IPS-20b (cell line): ENCODE data around the gene AKR7A2.
A peak's percentile ranks its signal among the peaks of the same experiment; 100 is the strongest.
"Not testable (repeated sequence)": the region's sequence is repeated elsewhere in the genome, so short reads cannot be mapped to it uniquely, and the experiment has no call there.

Experiments used
- H3K27ac ChIP-seq: one replicate; pipeline ENCODE4 v1.5.1; 2013; ENCODE audit warnings: low read length
- H3K27me3 ChIP-seq: 2 replicates; pipeline ENCODE4 v1.6.1; 2013; ENCODE audit warnings: mild to moderate bottlenecking, low read length, inconsistent platforms; ENCODE audit not compliant: insufficient read depth
- H3K36me3 ChIP-seq: 2 replicates; pipeline ENCODE4 v1.6.1; 2013; ENCODE audit warnings: low read depth, mild to moderate bottlenecking, inconsistent platforms, low read length, moderate library complexity; ENCODE audit not compliant: insufficient read depth
- H3K4me1 ChIP-seq: 2 replicates; pipeline ENCODE4 v1.6.1; 2013; ENCODE audit warnings: mild to moderate bottlenecking, control low read depth, inconsistent platforms, low read length, moderate library complexity; ENCODE audit not compliant: insufficient read depth
- H3K4me3 ChIP-seq: 2 replicates; pipeline ENCODE4 v1.5.1; 2013; ENCODE audit warnings: mild to moderate bottlenecking, low read length, inconsistent platforms
- H3K9ac ChIP-seq: 2 replicates; pipeline ENCODE4 v1.6.1; 2013; ENCODE audit warnings: low read depth, mild to moderate bottlenecking, inconsistent platforms, low read length, moderate library complexity
- H3K9me3 ChIP-seq: 2 replicates; pipeline ENCODE4 v1.6.1; 2013; ENCODE audit warnings: mild to moderate bottlenecking, low read depth, low read length, inconsistent platforms; ENCODE audit not compliant: insufficient read depth

AKR7A2 gene

DNA sequence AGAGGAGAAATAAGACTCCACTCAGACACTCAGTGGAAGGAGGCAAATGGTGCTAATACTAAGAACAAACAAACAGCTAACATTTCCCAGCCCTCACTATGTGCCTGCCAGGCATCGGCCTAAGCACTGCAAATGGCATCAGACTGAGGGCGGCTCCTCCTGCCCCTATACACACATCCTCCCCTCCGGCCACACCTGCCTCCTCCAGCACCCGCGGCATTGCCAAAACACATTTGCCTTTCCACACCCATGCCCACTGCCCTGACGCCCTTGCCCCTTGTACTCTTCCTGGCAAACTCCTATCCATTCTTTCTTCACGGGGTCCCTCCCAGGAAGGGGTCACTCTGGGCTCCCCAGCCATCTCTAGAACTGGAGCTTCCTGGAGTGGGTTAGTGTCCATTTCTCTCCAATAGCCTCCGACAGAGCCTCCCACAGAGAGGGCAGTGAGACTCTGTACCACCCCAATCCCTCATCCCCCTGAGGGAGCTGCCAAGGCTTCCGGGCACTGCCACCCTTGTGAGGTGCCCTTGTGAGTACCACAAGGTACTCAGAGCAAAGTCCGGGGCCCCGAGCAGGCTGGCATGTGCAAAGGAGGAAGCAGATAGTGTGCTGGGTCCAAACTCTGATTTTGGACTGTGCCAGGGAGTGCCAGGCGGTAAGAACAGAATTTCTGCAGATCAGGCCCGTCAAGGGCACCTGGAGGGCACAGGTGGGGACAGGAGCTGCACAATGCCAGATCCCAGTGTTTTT, 24.3 kb downstream of the AKR7A2 start:
- Histone ChIP-seq H3K36me3 (no peaks in the 10 kb centered on the region), H3K9ac (no peak overlapping the region), H3K4me3 (no peak overlapping the region), H3K27me3 (peaks cover 31% of the 10 kb centered on the region), H3K4me1 (no peaks in the 10 kb centered on the region; the same call in 1 of the 2 replicates), H3K27ac (no peak overlapping the region), H3K9me3 (peaks cover 2% of the 10 kb centered on the region; the same call in 1 of the 2 replicates)

DNA sequence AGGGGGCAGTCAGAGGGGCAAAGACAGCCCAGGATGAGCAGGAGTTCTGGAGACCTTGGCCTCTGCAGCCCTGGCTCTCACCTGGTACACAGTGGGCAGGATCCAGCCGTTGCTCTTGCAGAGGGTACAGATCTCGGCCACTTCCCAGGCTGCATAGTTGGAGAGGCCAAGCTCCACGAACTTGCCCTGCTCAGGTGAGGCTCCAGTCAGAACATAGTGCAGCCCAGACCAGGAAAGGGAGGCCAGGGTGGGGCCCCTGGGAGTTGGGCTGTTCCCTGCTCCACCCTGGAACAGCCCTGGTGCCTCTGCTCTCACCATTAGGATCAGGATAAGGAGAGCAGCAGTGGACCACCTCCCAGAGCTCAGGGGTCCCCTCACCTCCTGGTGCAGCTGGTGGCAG, 26.1 kb downstream of the AKR7A2 start:
- H3K36me3 ChIP-seq, H3K9ac ChIP-seq, H3K9me3 ChIP-seq, H3K4me3 ChIP-seq, H3K27ac ChIP-seq, H3K4me1 ChIP-seq: not testable (repeated sequence)
- H3K27me3 ChIP-seq, result peaks cover 31% of the 10 kb centered on the region

DNA sequence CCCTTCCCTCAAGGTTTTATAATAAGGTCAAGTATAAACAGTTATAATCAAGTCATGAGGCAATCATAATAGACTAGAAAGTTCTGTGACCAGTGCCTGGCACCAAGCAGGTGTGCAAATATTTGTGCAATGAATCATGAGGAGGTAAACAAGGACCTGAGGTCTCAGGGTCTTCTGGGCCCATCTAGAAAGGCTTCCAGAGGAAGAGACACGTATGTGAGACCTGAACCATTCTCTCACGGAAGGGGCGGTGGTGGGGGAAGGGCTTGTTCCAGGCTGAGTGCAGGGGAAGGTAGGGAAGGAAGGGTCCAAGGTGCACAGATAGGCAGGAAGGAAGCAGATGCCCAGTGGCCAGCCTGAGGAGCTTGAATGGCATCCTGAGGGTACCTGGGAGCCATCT, 26.6 kb downstream of the AKR7A2 start:
- H3K36me3 ChIP-seq, H3K9ac ChIP-seq, H3K9me3 ChIP-seq, H3K4me1 ChIP-seq, H3K27ac ChIP-seq, H3K4me3 ChIP-seq: not testable (repeated sequence)
- H3K27me3 ChIP-seq, result peaks cover 30% of the 10 kb centered on the region

DNA sequence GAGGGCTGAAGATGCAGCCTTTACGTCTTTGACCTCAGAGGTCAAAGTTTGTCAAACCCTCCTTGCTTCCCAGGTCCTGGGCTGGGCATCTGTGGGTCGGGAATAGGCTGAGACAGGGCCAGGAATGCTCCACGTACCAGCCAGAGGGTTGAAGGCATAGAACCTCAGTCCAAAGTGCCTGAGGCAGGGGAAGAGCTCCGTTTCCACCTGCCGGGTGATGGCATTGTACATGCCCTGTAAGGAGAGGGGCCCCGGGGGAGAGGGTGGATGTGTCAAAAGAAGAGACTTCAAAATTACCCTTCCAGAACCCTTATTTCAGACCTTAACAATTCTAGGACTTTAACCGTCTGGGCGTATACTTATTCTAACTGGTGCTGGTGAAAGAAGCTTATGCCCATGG, 27.1 kb downstream of the AKR7A2 start:
- Histone ChIP-seq H3K9ac (no peak overlapping the region), H3K27me3 (peaks cover 25% of the 10 kb centered on the region), H3K9me3 (no peaks in the 10 kb centered on the region), H3K4me1 (no peaks in the 10 kb centered on the region; the same call in 1 of the 2 replicates), H3K27ac (no peak overlapping the region), H3K4me3 (no peak overlapping the region), H3K36me3 (no peaks in the 10 kb centered on the region)

DNA sequence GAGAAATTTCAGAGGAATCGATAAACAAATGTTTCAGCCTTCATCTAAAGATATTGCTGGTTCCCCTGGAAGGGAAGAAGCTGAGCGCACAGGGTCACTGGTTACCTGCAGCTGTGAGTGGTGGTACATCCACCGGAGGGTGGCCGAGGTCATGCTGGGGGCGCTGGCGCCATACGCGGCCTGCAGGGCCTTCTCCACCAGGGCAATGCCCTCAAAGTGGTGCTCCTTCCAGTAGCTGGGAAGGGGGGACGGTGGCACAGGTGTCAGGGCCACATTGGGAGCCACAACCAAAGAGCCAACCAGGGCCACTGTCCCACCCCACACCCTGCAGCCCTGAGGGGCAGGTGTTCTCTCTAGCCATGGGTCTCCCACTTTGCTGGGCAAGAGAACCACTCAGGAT, 28.1 kb downstream of the AKR7A2 start:
- no peak overlapping the region for H3K27ac ChIP-seq
- peaks cover 15% of the 10 kb centered on the region for H3K27me3 ChIP-seq
- no peaks in the 10 kb centered on the region; the same call in 1 of the 2 replicates for H3K4me1 ChIP-seq
- H3K36me3 ChIP-seq, result no peaks in the 10 kb centered on the region
- no peak overlapping the region for H3K9ac ChIP-seq
- H3K4me3 ChIP-seq, result no peak overlapping the region
- no peaks in the 10 kb centered on the region for H3K9me3 ChIP-seq

DNA sequence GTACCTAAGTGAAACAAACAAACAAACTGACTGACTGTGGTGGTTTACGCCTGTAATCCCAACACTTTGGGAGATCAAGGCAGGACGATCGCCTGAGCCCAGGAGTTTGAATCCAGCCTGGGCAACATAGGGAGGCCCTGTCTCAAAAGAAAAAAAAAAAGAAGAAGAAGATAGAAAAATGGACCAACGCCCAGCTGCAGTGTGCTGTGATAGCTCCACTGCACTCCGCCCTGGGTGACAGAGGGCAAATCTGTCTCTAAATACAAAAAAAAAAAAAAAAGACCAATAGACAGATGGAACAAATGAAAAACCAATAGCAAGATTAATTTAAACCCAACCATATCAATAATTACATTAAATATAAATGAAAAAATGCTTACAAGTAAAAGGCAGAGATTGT, 37.3 kb downstream of the AKR7A2 start:
- no peaks in the 10 kb centered on the region for H3K36me3 ChIP-seq
- peaks cover 18% of the 10 kb centered on the region; the same call in 1 of the 2 replicates for H3K27me3 ChIP-seq
- no peaks in the 10 kb centered on the region for H3K4me1 ChIP-seq

DNA sequence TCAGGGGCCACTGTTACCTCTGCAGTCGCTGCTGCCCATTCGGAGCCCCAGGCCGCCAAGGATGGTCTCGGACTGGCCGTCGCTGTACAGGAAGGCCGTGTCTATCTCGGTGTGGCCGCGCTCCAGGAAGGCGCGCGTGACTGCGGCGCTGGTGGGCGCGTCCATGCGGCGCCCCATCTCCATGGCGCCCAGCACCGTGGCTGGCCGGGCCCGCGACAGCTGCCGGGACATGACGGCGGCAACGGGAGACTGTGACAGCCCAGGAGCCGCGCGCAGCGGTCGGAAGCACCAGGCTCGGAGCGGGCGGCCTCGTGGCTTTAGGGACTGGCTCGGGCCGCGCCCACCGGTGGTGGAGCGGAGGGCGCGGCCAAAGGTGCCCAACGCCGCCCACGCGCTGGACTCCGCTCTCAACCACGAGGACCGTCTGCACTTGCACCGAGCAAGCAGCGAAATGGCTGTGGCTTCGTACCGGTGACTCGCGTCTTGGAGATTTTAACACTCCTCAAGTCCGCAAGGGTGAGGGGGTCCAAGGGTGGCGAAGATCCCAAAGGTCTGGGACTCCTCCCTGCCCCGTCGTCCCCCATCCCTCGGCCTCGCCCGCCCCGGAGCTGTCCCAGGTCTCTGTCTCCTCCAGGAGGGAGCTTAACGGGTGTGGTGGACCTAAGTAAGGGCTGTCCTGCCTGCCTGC, 38.0 kb downstream of the AKR7A2 start:
- H3K9ac ChIP-seq, H3K4me1 ChIP-seq, H3K9me3 ChIP-seq, H3K36me3 ChIP-seq, H3K27ac ChIP-seq: not testable (repeated sequence)
- peaks cover 18% of the 10 kb centered on the region; the same call in 1 of the 2 replicates for H3K27me3 ChIP-seq
- peak overlapping the region; percentile 37; the same call in 1 of the 2 replicates for H3K4me3 ChIP-seq

More for the DNA sequence above, 37.3 kb downstream of the AKR7A2 start:
- Histone ChIP-seq H3K27ac (no peak overlapping the region), H3K9me3 (no peaks in the 10 kb centered on the region), H3K4me3 (no peak overlapping the region), H3K9ac (no peak overlapping the region)

DNA sequence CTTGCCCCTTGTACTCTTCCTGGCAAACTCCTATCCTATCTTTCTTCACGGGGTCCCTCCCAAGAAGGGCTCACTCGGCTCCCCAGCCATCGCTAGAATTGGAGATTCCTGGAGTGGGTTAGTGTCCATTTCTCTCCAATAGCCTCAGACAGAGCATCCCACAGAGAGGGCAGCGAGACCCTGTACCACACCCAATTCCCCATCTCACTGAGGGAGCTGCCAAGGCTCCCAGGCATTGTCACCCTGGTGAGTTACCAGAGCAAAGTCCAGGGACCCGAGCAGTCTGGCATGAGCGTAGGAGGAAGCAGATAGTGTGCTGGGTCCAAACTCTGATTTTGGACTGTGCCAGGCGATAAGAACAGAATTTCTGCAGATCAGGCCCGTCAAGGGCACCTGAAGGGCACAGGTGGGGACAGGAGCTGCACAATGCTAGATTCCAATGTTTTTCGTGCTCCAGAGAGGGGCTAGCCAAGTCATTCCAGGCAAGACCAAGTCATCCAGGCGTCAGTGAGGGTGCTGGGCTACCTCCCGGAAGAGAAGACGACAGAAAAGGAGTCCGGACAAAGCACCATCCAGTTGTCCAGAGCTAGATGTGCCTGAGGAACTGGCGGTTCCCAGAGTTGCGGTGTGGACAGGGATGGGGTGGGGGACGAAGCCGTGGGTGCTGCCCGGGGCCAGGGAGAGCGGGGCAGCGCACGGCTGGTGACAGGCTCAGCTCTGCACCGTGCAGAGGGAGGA, 38.7 kb downstream of the AKR7A2 start:
- no peaks in the 10 kb centered on the region for H3K36me3 ChIP-seq
- H3K9ac ChIP-seq, result no peak overlapping the region
- H3K4me3 ChIP-seq, result no peak overlapping the region

DNA sequence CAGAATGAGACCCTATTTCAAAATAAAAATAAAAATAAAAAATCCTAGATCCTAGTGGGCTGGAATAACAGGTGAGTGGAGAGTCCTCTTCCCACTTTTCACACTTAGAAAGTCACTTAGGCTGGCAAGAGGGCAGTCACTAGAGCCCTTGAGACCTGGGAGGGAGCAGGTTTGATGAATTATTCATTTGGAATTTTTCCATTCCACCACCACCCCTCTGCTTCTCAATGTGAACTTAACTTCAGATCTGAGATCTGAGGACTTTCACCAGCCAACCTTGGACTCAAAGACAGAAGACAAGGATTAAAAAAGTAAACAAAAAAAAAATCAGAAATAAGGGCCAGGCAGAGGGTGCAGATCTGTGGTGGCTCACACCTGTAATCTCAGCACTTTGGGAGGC, 39.9 kb downstream of the AKR7A2 start:
- H3K27ac ChIP-seq, result no peak overlapping the region
- peaks cover 18% of the 10 kb centered on the region; the same call in 1 of the 2 replicates for H3K27me3 ChIP-seq
- no peak overlapping the region for H3K9ac ChIP-seq

More for the DNA sequence above, 38.7 kb downstream of the AKR7A2 start:
- no peaks in the 10 kb centered on the region for H3K9me3 ChIP-seq
- H3K27me3 ChIP-seq, result peaks cover 18% of the 10 kb centered on the region; the same call in 1 of the 2 replicates
- H3K4me1 ChIP-seq, result no peaks in the 10 kb centered on the region
- H3K27ac ChIP-seq, result no peak overlapping the region

DNA sequence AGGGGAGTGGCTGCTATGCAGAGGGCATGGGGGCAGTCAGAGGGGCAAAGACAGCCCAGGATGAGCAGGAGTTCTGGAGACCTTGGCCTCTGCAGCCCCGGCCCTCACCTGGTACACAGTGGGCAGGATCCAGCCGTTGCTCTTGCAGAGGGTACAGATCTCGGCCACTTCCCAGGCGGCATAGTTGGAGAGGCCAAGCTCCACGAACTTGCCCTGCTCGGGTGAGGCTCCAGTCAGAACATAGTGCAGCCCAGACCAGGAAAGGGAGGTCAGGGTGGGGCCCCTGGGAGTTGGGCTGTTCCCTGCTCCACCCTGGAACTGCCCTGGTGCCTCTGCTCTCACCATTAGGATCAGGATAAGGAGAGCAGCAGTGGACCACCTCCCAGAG, 41.6 kb downstream of the AKR7A2 start:
- not testable (repeated sequence) for H3K4me3 ChIP-seq, H3K9ac ChIP-seq, H3K9me3 ChIP-seq, H3K4me1 ChIP-seq, H3K36me3 ChIP-seq, H3K27ac ChIP-seq
- peaks cover 18% of the 10 kb centered on the region; the same call in 1 of the 2 replicates for H3K27me3 ChIP-seq

More for the DNA sequence above, 39.9 kb downstream of the AKR7A2 start:
- no peaks in the 10 kb centered on the region for H3K4me1 ChIP-seq
- no peaks in the 10 kb centered on the region for H3K9me3 ChIP-seq
- H3K4me3 ChIP-seq, result no peak overlapping the region
- no peaks in the 10 kb centered on the region for H3K36me3 ChIP-seq

DNA sequence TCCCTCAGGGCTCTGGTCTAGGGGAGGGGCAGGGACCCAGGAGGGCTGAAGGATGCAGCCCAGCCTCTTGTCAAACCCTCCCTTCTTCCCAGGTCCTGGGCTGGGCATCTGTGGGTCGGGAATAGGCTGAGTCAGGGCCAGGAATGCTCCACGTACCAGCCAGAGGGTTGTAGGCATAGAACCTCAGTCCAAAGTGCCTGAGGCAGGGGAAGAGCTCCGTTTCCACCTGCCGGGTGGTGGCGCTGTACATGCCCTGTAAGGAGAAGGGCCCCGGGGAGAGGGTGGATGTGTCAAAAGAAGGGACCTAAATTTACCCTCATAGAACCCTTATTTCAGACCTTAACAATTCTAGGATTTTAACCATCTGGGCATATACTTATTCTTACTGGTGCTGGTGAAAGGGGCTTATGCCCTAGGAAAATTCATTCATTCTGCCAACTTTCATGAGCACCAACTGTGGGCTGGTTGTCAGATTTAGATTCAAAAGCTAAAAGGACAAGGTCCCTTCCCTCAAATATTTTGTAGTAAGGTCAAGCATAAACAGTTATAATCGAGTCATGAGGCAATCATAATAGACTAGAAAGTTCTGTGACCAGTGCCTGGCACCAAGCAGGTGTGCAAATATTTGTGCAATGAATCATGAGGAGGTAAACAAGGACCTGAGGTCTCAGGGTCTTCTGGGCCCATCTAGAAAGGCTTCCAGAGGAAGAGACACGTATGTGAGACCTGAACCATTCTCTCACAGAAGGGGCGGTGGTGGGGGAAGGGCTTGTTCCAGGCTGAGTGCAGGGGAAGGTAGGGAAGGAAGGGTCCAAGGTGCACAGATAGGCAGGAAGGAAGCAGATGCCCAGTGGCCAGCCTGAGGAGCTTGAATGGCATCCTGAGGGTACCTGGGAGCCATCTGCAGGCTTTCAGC, 42.3 kb downstream of the AKR7A2 start:
- H3K9ac ChIP-seq, H3K27ac ChIP-seq, H3K36me3 ChIP-seq, H3K9me3 ChIP-seq, H3K4me1 ChIP-seq, H3K4me3 ChIP-seq: not testable (repeated sequence)
- peaks cover 17% of the 10 kb centered on the region; the same call in 1 of the 2 replicates for H3K27me3 ChIP-seq
